ENCODE data around the gene MTG1. TPM values are rescaled to one million over a fixed set of nuclear protein-coding genes. Genes with fewer than 3 reads are reported as not detected.

The MTG1 gene
- total RNA-seq, 4 donors from 2014 or later, result 14.8 to 29.7 (median 23.1) TPM

GRCh38 chr10:133375357-133376115 lies 18.4 kb upstream of the MTG1 start:
- no peak for TF ChIP-seq CTCF (IDR thresholded peaks at IDR 0.05; ENCODE audit: low read depth)

DNA sequence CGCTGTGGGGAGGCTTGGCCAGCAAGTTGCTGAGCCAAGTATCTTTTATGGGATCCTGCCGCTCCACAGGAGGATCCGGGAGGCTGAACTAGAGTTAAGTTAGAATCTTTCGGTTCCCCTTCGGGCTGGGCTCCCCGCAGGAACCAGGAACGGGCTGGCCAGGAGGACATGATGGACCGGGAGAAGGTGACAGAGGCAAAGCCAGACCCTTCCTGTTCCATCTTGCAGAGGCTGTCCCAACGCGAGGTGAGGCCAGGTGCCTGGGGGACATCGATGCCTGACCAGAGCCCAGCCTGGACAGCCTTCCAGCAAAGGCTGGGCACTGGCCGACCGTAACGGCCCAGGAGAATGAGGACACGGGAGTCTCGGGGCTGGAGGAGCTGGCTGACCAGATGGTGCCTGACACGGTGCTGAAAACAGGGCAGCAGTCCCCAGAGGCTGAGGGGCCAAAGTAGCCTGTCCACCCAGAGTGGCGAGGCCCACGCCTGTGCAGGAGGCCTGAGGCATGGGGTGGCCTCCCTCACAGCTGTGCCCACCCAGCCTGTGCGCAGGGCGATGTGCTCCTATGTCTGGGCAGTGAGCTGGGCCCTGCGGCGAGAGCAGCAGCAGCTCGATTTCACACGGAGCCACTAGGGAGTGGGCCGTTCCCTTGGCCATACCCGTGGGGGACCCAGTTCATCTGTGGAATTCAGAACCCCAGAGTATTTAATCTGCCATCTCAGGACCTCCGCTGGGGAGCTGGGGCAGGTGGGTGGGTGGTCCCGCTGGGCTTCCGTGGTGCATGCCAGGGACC lies 16.7 kb upstream of the MTG1 start:
- no peak for TF ChIP-seq CTCF (IDR thresholded peaks at IDR 0.05; ENCODE audit: low read depth)

GRCh38 chr10:133377818-133378250 lies 16.1 kb upstream of the MTG1 start:
- TF ChIP-seq CTCF (IDR thresholded peaks at IDR 0.05; ENCODE audit: low read depth), result no peak

GRCh38 chr10:133378251-133379096 lies 15.5 kb upstream of the MTG1 start:
- TF ChIP-seq CTCF (IDR thresholded peaks at IDR 0.05; ENCODE audit: low read depth), result no peak

- no peak for TF ChIP-seq CTCF (IDR thresholded peaks at IDR 0.05; ENCODE audit: low read depth)
Measured at GRCh38 chr10:133379152-133379800, 14.7 kb upstream of the MTG1 start, which contains the start of gene PAOX. PAOX (plus strand) TSS chr10:133379262; CDS start chr10:133379317, 55 bp downstream.

DNA sequence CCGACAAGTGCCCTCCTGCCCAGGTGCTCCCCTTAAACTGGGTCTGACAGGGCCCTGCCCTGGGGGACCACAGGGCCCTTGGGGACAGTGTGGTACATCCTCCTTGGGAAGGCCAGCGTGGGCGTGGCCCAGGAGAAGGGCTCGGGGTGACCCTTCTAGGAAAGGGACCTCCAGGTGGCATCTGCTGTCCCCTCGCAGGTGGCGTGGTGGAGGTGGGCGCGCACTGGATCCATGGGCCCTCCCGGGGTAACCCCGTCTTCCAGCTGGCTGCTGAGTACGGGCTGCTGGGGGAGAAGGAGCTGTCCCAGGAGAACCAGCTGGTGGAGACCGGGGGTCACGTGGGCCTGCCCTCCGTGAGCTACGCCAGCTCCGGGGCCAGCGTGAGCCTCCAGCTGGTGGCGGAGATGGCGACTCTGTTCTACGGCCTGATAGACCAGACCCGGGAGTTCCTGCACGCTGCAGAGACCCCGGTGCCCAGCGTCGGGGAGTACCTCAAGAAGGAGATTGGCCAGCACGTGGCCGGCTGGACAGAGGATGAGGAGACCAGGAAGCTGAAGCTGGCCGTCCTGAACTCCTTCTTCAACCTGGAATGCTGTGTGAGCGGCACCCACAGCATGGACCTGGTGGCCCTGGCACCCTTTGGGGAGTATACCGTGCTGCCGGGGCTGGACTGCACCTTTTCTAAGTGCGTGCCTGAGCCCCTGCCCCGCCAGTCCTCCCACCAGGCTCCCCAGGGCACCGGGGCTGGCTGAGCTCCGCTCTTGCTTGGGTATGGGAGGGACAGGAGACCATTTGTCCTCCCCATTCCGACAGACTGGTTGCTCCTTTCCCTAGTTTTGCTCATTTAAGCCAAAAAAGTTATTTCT lies 13.9 kb upstream of the MTG1 start:
- no peak for TF ChIP-seq CTCF (IDR thresholded peaks at IDR 0.05; ENCODE audit: low read depth)
